GM18858 (cell line): Measurements from ENCODE around the gene IL7R.
A peak's percentile ranks its signal among the peaks of the same experiment; 100 is the strongest.
"Not testable (repeated sequence)": the region's sequence is repeated elsewhere in the genome, so short reads cannot be mapped to it uniquely, and the experiment has no call there.

Experiments
- ATAC-seq: cut with Tn5 transposase; IDR thresholded peaks from one replicate; pipeline ENCODE4 v1.9.1; 2021; ENCODE audit not compliant: unreplicated experiment

Gene IL7R

GRCh38 chr5:35870605-35871004 lies 13.9 kb downstream of the IL7R start:
- ATAC-seq, result no peak

GRCh38 chr5:35876454-35876853 lies 19.8 kb downstream of the IL7R start:
- no peak for ATAC-seq

GRCh38 chr5:35876922-35877321 lies 20.2 kb downstream of the IL7R start:
- no peak for ATAC-seq

GRCh38 chr5:35877655-35878054 lies 21.0 kb downstream of the IL7R start:
- ATAC-seq, result no peak

- ATAC-seq, result no peak
Observed at GRCh38 chr5:35878079-35878478, 21.4 kb downstream of the IL7R start.

GRCh38 chr5:35879096-35879495 lies 22.4 kb downstream of the IL7R start:
- no peak for ATAC-seq

GRCh38 chr5:35879649-35880048 lies 23.0 kb downstream of the IL7R start:
- no peak for ATAC-seq

GRCh38 chr5:35880156-35880555 lies 23.5 kb downstream of the IL7R start:
- no peak for ATAC-seq

- no peak for ATAC-seq
Observed at GRCh38 chr5:35881758-35882157, 25.1 kb downstream of the IL7R start.

- ATAC-seq, result peak; percentile 52
Observed at GRCh38 chr5:35884191-35884769, 27.6 kb downstream of the IL7R start.

GRCh38 chr5:35884773-35885172 lies 28.1 kb downstream of the IL7R start:
- peak; percentile 16 for ATAC-seq

GRCh38 chr5:35886381-35886780 lies 29.7 kb downstream of the IL7R start:
- ATAC-seq, result no peak

- ATAC-seq, result no peak
Observed at GRCh38 chr5:35887321-35888100, 30.8 kb downstream of the IL7R start.

- no peak for ATAC-seq
Observed at GRCh38 chr5:35890021-35891020, 33.6 kb downstream of the IL7R start.

GRCh38 chr5:35892799-35893198 lies 36.1 kb downstream of the IL7R start:
- not testable (repeated sequence) for ATAC-seq

- ATAC-seq, result no peak
Observed at GRCh38 chr5:35894131-35894530, 37.4 kb downstream of the IL7R start.

- no peak for ATAC-seq
Observed at GRCh38 chr5:35898952-35899660, 42.4 kb downstream of the IL7R start.

- no peak for ATAC-seq
Observed at GRCh38 chr5:35899800-35900199, 43.1 kb downstream of the IL7R start.

GRCh38 chr5:35900972-35901695 lies 44.4 kb downstream of the IL7R start:
- no peak for ATAC-seq

GRCh38 chr5:35902046-35902672 lies 45.5 kb downstream of the IL7R start:
- peak; percentile 55 for ATAC-seq
